HT-29 (cell line): ENCODE data around the gene OR52I2. TPM values are rescaled to one million over a fixed set of nuclear protein-coding genes. Genes with fewer than 3 reads are reported as not detected.

ENCODE experiments used
- DNase-seq: peaks from one replicate; pipeline ENCODE4 v3.0.0-alpha.2; 2015; ENCODE audit warnings: low spot score
- total RNA-seq: library from RNA; depleted of rRNA; stranded (reverse); fragments of >200 nt; shearing (Covaris generic); gene quantifications from 2 replicates; pipeline ENCODE4 v1.2.3, GENCODE V29; 2014; rRNA removed

Gene OR52I2
- total RNA-seq, 1 experiment from 2014 or later = not detected

GRCh38 chr11:4607781-4608666, 26.5 kb downstream of the OR52I2 start, which contains the start of gene TRIM68:
TSS of gene TRIM68 (minus strand) at chr11:4608231. CDS start at chr11:4605504, 2,727 bp downstream.
- DNase-seq = peak; percentile 98

- DNase-seq = no peak
Observed at GRCh38 chr11:4610258-4610935, 28.9 kb downstream of the OR52I2 start.

GRCh38 chr11:4611986-4612385, 30.4 kb downstream of the OR52I2 start:
- no peak for DNase-seq

- no peak for DNase-seq
Observed at GRCh38 chr11:4615856-4616444, 34.4 kb downstream of the OR52I2 start.

- DNase-seq = no peak
Observed at GRCh38 chr11:4619514-4619913, 38.0 kb downstream of the OR52I2 start.

- peak; percentile 95 for DNase-seq
Observed at GRCh38 chr11:4626207-4627099, 44.9 kb downstream of the OR52I2 start.

- DNase-seq = no peak
Observed at GRCh38 chr11:4636136-4636535, 54.6 kb downstream of the OR52I2 start.

- DNase-seq = peak; percentile 88
Observed at GRCh38 chr11:4636962-4637661, 55.6 kb downstream of the OR52I2 start, which contains the start of gene OR51D1. TSS of gene OR51D1 (plus strand) at chr11:4637477. CDS start at chr11:4639791, 2,314 bp downstream.

GRCh38 chr11:4637662-4638047, 56.1 kb downstream of the OR52I2 start:
- no peak for DNase-seq

GRCh38 chr11:4639931-4640330, 58.4 kb downstream of the OR52I2 start:
- DNase-seq = no peak

GRCh38 chr11:4641501-4641900, 60.0 kb downstream of the OR52I2 start:
- no peak for DNase-seq

- DNase-seq = no peak
Observed at GRCh38 chr11:4642043-4642442, 60.5 kb downstream of the OR52I2 start.

Other genes with a start within 250 kb of the OR52I2 start
- gene OR52B4, start 213.4 kb upstream of the OR52I2 start, total RNA-seq = not detected in 2 replicates
- 13.1 and 14.7 TPM in 2 replicates for gene TRIM21, start 188.0 kb upstream of the OR52I2 start, total RNA-seq
- gene OR52K2, start 132.4 kb upstream of the OR52I2 start, total RNA-seq = not detected in 2 replicates
- gene OR52K1, start 99.1 kb upstream of the OR52I2 start, total RNA-seq = not detected in 2 replicates
- not detected in 2 replicates for gene OR52M1, start 36.6 kb upstream of the OR52I2 start, total RNA-seq
- not detected in 2 replicates for gene OR52I1, start 12.3 kb downstream of the OR52I2 start, total RNA-seq
- gene TRIM68, start 26.5 kb downstream of the OR52I2 start, total RNA-seq = 3.1 and 3.4 TPM in 2 replicates
- gene OR51D1, start 55.7 kb downstream of the OR52I2 start, total RNA-seq = not detected in 2 replicates
- 0.41 and 0.63 TPM in 2 replicates for gene OR51E1, start 62.2 kb downstream of the OR52I2 start, total RNA-seq
- 0.20 TPM in 1 of 2 replicates, not detected in the other for gene OR51E2, start 116.1 kb downstream of the OR52I2 start, total RNA-seq
- not detected in 2 replicates for gene MMP26, start 123.0 kb downstream of the OR52I2 start, total RNA-seq
- gene OR51F1, start 188.2 kb downstream of the OR52I2 start, total RNA-seq = not detected in 2 replicates
- not detected in 2 replicates for gene OR52R1, start 222.6 kb downstream of the OR52I2 start, total RNA-seq
- not detected in 2 replicates for gene OR51F2, start 239.6 kb downstream of the OR52I2 start, total RNA-seq